HG02852 (cell line): ENCODE measurements around the gene DYSF.

Source experiments
- ATAC-seq: cut with Tn5 transposase; IDR thresholded peaks from one replicate; pipeline ENCODE4 v1.9.1; 2021; ENCODE audit warnings: mild to moderate bottlenecking, moderate library complexity; ENCODE audit not compliant: unreplicated experiment

DYSF gene

DNA sequence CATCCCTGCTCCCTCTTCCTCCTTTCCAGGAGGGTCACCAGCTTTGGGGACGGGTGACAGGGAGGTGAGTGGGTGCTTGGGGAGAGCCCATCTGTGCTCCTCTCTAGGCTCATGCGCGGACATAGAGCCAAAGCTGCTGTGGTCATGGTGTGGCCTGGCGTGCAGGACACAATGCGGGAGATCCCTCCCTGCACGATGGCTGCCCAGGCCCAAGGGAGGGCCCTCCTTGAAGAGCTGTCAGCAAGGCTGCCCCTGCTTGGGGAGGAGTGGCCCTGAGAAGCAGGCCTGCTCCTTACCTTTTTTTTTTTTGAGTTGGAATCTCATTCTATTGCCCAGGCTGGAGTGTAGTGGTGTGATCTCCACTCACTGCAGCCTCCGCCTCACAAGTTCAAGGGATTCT lies 111.4 kb downstream of the DYSF start:
- ATAC-seq: no peak

- no peak for ATAC-seq
These were observed 113.0 kb downstream of the DYSF start for GRCh38 chr2:71566372-71566771.

- no peak for ATAC-seq
These were observed 114.3 kb downstream of the DYSF start for GRCh38 chr2:71567625-71568024.

GRCh38 chr2:71568103-71568502 lies 114.7 kb downstream of the DYSF start:
- no peak for ATAC-seq

DNA sequence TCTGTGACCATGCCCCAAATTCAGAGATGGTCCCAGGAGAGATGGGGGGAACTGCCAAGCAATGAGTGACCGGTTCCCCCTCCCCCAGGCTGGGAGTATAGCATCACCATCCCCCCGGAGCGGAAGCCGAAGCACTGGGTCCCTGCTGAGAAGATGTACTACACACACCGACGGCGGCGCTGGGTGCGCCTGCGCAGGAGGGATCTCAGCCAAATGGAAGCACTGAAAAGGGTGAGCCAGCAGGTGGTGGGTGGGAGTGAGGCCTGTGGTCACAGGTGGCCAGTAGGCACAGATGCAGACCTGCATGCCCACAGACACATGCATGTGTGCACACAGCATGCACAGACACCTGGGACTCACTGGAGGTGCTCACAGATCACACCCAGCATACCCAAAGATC lies 117.2 kb downstream of the DYSF start:
- no peak for ATAC-seq

DNA sequence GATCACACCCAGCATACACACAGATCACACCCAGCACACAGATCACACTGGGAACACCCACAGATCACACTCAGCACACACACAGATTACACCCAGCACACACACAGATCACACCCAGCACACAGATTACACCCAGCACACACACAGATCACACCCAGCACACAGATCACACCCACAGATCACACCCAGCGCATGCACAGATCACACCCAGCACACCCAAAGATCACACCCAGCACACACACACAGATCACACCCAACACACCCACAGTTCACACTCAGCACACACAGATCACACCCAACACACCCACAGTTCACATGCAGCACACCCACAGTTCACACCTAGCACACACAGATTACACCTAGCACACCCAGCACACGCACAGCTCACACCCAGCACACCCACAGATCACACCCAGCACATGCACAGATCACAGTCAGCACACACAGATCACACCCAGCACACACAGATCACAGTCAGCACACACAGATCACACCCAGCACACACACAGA lies 117.6 kb downstream of the DYSF start:
- ATAC-seq: no peak

- no peak for ATAC-seq
These were observed 118.6 kb downstream of the DYSF start for GRCh38 chr2:71571945-71572344.

- no peak for ATAC-seq
These were observed 122.6 kb downstream of the DYSF start for GRCh38 chr2:71575966-71576365.

GRCh38 chr2:71576541-71576940 lies 123.2 kb downstream of the DYSF start:
- ATAC-seq: no peak

DNA sequence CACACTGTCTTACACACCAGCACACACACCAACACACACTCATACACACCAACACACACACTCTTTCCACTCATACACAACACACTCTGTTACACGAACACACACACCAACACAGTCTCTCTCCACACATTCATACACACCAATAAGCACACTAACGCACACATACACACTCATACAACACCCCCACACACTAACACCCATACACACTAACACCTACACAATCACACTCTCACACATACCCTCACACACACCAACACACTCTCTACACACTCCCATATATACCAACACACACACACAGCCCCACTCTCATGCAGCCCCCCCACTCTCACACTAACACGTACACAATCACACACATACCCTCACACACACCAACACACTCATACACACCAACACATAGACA lies 123.8 kb downstream of the DYSF start:
- no peak for ATAC-seq

GRCh38 chr2:71578767-71579342 lies 125.5 kb downstream of the DYSF start:
- no peak for ATAC-seq

- ATAC-seq: no peak
These were observed 127.7 kb downstream of the DYSF start for GRCh38 chr2:71581026-71581425.

- ATAC-seq: no peak
These were observed 130.5 kb downstream of the DYSF start for GRCh38 chr2:71583876-71584275.

- no peak for ATAC-seq
These were observed 133.1 kb downstream of the DYSF start for GRCh38 chr2:71586471-71586870.

DNA sequence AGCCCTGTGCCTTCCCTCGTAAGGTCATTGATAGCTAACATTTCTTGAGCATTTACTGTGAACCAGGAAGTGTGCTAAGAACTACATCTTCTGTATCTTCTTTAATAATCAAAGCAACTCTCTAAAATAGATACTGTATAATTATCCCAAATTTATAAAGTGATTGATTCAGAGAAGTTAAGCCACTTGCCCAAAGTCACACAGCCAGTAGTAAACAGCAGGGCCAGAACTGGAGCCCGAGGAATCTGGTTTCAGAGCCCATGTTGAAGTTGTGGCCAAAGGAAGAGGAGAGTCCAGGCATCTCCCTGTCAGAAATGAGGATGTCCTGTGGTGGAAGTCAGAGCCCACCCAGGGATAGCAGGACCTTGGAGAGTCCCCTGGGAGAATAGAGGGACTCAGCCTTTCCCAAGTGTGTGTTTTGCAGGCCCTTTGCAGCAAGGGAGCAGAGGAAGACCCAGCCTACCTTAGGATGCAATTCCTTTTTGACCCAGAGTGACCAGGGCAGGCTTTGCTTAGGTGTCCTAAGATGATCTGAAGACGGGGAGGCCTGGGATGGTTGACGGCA lies 134.2 kb downstream of the DYSF start:
- no peak for ATAC-seq

DNA sequence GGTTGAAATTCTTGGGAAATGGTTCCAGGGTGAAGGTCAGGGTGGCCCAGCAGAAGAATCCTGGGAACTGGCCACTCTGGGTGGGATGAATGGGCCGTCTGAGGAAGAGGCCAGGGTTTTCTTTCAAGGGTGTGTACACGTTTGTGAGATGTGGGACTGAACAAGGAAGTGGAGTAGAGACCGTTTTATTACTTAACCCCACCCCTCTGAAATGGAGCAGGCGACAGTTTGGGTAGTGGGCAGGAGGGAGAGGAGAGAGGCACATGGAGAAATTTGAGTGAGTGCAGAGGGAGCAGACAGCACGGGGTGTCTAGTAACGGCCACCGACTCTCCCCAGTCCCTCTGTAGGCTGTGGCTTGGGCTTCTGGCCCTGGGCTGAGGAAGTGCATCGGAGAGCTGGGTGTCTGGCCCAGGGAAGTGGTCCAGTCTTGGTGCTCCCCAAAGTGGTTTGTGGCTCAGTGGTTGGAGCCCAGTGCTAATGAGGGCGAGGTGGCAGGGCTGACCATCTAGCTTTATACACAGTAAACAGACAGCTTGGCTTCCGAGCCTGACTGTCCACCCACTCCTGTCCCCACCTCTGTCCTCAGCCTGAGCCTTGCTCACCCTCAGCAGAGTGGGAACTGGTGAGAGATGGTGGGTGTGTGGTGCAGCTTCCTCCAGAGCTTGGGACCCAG lies 135.3 kb downstream of the DYSF start:
- no peak for ATAC-seq

DNA sequence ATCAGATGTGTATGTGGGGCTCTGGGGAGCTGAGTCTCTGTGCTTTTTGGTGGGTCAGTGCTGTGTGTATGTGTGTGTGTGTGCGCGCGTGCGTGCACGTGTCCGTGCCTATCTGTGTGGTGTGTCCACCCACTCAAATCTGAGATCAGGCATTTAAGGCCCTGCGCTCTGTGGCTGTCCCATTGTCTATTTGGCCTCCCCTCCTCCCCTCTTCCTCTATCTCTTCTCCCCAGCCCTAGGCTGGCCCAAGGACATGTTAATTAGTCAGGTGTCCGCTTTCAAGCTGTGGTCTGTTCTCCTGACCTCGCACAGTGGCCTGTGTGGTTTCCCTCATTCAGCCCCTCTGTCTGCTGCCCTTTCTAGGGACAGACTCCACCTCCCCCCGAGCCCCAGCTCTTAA lies 136.4 kb downstream of the DYSF start:
- no peak for ATAC-seq

GRCh38 chr2:71591044-71591443 lies 137.7 kb downstream of the DYSF start:
- ATAC-seq: no peak

DNA sequence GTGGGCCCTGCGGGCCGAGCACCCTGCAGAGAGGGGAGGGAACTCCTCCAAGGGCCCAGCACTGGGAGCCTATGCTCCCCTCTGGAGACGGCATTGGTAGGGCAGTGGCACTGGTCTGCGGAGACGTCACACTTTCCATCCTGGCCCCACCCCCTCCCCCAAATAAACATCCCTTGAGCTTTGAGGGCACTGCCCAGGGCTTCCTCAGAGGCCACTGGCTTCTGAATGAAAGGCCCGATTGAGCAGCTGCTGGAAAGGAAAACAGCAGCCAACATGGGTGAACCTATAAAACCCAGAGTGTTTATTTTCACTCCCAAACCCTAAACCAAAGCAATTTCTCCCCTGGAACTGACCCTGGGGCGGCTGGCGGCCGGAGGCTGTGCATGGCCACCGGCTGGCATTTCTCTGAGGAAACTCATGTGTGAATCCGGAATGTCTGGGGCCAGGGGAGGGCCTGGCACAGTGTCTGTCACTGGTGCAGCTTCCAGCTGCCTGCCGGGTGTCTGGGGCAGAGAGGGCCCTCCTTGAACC lies 138.9 kb downstream of the DYSF start:
- ATAC-seq: no peak

DNA sequence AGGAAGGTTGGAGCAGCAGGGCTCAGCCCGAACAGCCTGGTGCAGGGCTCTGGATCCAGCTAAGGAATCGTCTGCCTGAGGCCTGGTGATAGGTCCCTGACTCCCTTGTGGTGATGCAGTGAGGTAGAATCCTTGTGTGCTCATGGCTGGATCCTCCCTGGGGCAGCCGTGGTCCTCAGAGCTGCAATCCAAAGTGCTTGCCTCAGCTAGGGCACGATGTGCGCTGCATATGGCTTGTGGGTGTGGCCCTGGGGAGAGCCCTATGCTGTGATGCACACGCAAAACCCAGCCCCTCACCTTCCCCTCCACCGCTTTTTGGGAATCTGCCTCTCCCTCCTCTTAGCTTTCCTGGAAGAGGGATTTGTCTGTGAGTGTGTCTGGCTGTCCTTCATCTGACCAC lies 142.2 kb downstream of the DYSF start:
- no peak for ATAC-seq

GRCh38 chr2:71596011-71596410 lies 142.7 kb downstream of the DYSF start:
- no peak for ATAC-seq

DNA sequence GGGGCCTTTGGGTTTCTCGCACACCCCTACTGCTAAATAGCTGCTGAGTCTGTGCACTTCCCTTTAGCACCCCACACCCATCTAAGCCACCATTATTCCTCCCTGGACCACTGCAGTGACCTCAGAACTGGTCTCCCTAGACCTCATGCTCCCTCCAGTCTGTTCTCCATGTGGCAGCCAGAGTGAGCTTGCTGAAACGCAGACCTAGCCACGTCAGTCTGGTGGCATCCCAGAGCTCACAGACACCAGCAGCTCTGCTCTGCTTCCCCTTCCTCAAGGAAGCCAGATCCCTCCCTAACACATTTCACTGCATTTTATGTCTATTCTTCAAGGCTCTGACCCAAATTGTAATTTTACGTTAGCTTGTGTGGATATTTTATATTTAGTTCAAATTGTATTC lies 144.4 kb downstream of the DYSF start:
- ATAC-seq: no peak
